HepG2 (cell line): Measurements from ENCODE around the gene MACROD2. TPM values are rescaled to one million over a fixed set of nuclear protein-coding genes. Genes with fewer than 3 reads are reported as not detected.

Source experiments
- ARNT2 ChIP-seq: sonication (generic); formaldehyde crosslinking; IDR thresholded peaks from 2 replicates; pipeline ENCODE4 v1.8.0; 2022; ENCODE audit warnings: mild to moderate bottlenecking, low read depth, missing genetic modification reagents, moderate library complexity
- ATRX ChIP-seq: sonication (generic); formaldehyde crosslinking; IDR thresholded peaks from 2 replicates; pipeline ENCODE4 v1.4.0; 2020; ENCODE audit warnings: missing genetic modification reagents, borderline replicate concordance
- CCDC6 ChIP-seq: sonication (generic); formaldehyde crosslinking; IDR thresholded peaks from 2 replicates; pipeline ENCODE4 v1.8.1; 2022; ENCODE audit warnings: mild to moderate bottlenecking, missing genetic modification reagents, moderate library complexity
- DDIT3 ChIP-seq: sonication (generic); formaldehyde crosslinking; IDR thresholded peaks from 2 replicates; pipeline ENCODE4 v1.4.0; 2020; ENCODE audit warnings: mild to moderate bottlenecking, missing genetic modification reagents
- DZIP1 ChIP-seq: sonication (generic); formaldehyde crosslinking; IDR thresholded peaks from 2 replicates; pipeline ENCODE4 v1.5.0; 2020; ENCODE audit warnings: mild to moderate bottlenecking, missing genetic modification reagents
- FOXC1 ChIP-seq: sonication (generic); formaldehyde crosslinking; IDR thresholded peaks from 2 replicates; pipeline ENCODE4 v1.8.0; 2022; ENCODE audit warnings: mild to moderate bottlenecking, missing genetic modification reagents, borderline replicate concordance
- GATAD2A ChIP-seq: IDR thresholded peaks from 2 replicates; pipeline ENCODE4 v1.6.1; 2016
- IKZF5 ChIP-seq: IDR thresholded peaks from 2 replicates; pipeline ENCODE4 v1.6.1; 2018; ENCODE audit warnings: missing genetic modification reagents, mild to moderate bottlenecking, missing compliant biosample characterization
- MBNL3 ChIP-seq: fragments of 250-450 bp; sonication (Bioruptor Pico); conservative IDR thresholded peaks from 2 replicates; pipeline ENCODE4 v1.8.0; 2022; ENCODE audit warnings: mild to moderate bottlenecking, inconsistent platforms
- NCOR1 ChIP-seq: fragments of 200-600 bp; sonication (generic); IDR thresholded peaks from 2 replicates; pipeline ENCODE4 v1.7.0; 2017; ENCODE audit warnings: antibody characterized with exemption, low read length, borderline replicate concordance
- SMC3 ChIP-seq: IDR thresholded peaks from 2 replicates; pipeline ENCODE4 v1.6.1; 2011; ENCODE audit warnings: low read length, improper control_type of control experiment
- TFDP2 ChIP-seq: sonication (generic); formaldehyde crosslinking; IDR thresholded peaks from 2 replicates; pipeline ENCODE4 v1.4.0; 2020; ENCODE audit warnings: missing genetic modification reagents
- TOE1 ChIP-seq: sonication (generic); formaldehyde crosslinking; IDR thresholded peaks from 2 replicates; pipeline ENCODE4 v1.4.0; 2020; ENCODE audit warnings: mild to moderate bottlenecking, missing genetic modification reagents
- TOPORS ChIP-seq: sonication (generic); formaldehyde crosslinking; IDR thresholded peaks from 2 replicates; pipeline ENCODE4 v1.8.0; 2023; ENCODE audit warnings: mild to moderate bottlenecking, missing genetic modification reagents
- ZBTB1 ChIP-seq: sonication (generic); formaldehyde crosslinking; IDR thresholded peaks from 2 replicates; pipeline ENCODE4 v1.4.0; 2020; ENCODE audit warnings: missing genetic modification reagents, borderline replicate concordance
- ZNF124 ChIP-seq: sonication (generic); formaldehyde crosslinking; IDR thresholded peaks from 2 replicates; pipeline ENCODE4 v1.4.0; 2020; ENCODE audit warnings: missing genetic modification reagents
- ZNF3 ChIP-seq: IDR thresholded peaks from 2 replicates; pipeline ENCODE4 v1.7.0; 2017; ENCODE audit warnings: inconsistent platforms
- ZNF737 ChIP-seq: sonication (generic); formaldehyde crosslinking; IDR thresholded peaks from 2 replicates; pipeline ENCODE4 v1.5.0; 2020; ENCODE audit warnings: missing genetic modification reagents, mild to moderate bottlenecking, borderline replicate concordance
- ZNF891 ChIP-seq: sonication (generic); formaldehyde crosslinking; IDR thresholded peaks from 2 replicates; pipeline ENCODE4 v1.5.0; 2020; ENCODE audit warnings: mild to moderate bottlenecking, missing genetic modification reagents
- polyA plus RNA-seq, 8 experiments: library from polyadenylated mRNA; depleted of rRNA in 3 of 8; stranded (reverse) in 7 of 8; unstranded in 1 of 8; fragments of >200 nt; fragmentation: Illumina TruSeq in 4 of 8; extraction: Trizol in 4 of 8; gene quantifications; 2 replicates each; pipeline versions ENCODE4 v1.2.1 to v1.2.3, GENCODE V29; 2011 to 2016; ENCODE audit warnings: low read depth in 4 of 8, missing spikeins in 1 of 8, mixed read lengths in 1 of 8; ENCODE audit not compliant: insufficient read depth in 1 of 8
- total RNA-seq, 5 experiments: library from RNA; depleted of rRNA; stranded (reverse); fragments of >200 nt; fragmentation: Illumina TruSeq; extraction: Trizol; gene quantifications; 2 replicates each; pipeline ENCODE4 v1.2.3, GENCODE V29; 2016; ENCODE audit warnings: low read depth in 1 of 5
- TF ChIP-seq, protein P1 (sequence below): sonication (generic); formaldehyde crosslinking; IDR thresholded peaks from 2 replicates; pipeline ENCODE4 v1.4.0; 2020; ENCODE audit warnings: mild to moderate bottlenecking, missing genetic modification reagents
- TF ChIP-seq, protein P2 (sequence below): sonication (generic); formaldehyde crosslinking; IDR thresholded peaks from 2 replicates; pipeline ENCODE4 v1.4.0; 2020; ENCODE audit warnings: missing genetic modification reagents

MACROD2 gene
- total and polyA plus RNA-seq, 2 of the 13 experiments (the other 11 are each of a cell fraction or from before 2014, with no cell fraction given): 0.13 to 0.51 TPM

DNA sequence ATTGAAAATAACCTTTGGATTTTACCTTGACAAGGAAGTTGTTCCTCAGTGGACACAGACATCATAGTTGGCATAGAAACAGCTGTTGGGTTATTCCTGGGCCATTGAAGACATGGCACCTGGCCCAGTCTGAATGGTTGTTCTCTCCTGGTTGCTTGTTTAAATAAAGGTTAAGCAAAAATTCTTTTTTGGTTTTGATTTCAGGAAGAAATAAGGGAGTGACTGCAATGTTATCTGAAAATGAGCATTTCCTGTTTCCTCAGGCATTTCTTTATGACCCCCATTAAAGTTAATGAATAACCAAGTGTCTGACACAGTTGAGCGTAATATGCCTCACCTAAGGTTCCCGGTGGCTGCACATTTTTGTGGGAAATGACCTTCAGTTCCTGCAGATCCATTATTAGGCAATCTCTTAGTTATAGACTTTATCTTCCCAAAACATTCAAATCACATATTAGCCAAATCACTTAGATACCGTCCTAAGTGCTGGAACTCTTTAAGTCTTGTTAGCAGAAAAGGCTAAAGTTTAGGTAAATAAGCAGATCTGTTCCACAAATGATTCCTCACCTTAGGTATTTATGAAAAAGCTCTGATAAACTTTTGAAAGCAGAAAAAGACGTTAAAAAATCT lies 990.8 kb downstream of the MACROD2 start (continued):
- TF ChIP-seq TFDP2 (CRISPR knock-in tag) (no peak; the same call in 1 of the 2 replicates), ZBTB1 (CRISPR knock-in tag) (no peak), DZIP1 (CRISPR knock-in tag) (no peak), ZNF124 (CRISPR knock-in tag) (peak; percentile 20; the same call in 1 of the 2 replicates), TOE1 (peak; percentile 94), TOPORS (no peak), CCDC6 (peak; percentile 73; the same call in 1 of the 2 replicates), DDIT3 (CRISPR knock-in tag) (no peak), ZNF891 (CRISPR knock-in tag) (no peak), GATAD2A (CRISPR knock-in tag) (peak; percentile 97), ZNF3 (CRISPR knock-in tag) (no peak; the same call in 1 of the 2 replicates), IKZF5 (peak; percentile 87), MBNL3 (CRISPR knock-in tag) (no peak), SMC3 (peak; percentile 32; the same call in 1 of the 2 replicates), ATRX (no peak), NCOR1 (peak; percentile 98), ZNF737 (CRISPR knock-in tag) (no peak), FOXC1 (CRISPR knock-in tag) (no peak; the same call in 1 of the 2 replicates), ARNT2 (CRISPR knock-in tag) (peak; percentile 76)
- TF ChIP-seq, protein P1, sequence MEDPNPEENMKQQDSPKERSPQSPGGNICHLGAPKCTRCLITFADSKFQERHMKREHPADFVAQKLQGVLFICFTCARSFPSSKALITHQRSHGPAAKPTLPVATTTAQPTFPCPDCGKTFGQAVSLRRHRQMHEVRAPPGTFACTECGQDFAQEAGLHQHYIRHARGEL (CRISPR knock-in tag): no peak
- TF ChIP-seq, protein P2, sequence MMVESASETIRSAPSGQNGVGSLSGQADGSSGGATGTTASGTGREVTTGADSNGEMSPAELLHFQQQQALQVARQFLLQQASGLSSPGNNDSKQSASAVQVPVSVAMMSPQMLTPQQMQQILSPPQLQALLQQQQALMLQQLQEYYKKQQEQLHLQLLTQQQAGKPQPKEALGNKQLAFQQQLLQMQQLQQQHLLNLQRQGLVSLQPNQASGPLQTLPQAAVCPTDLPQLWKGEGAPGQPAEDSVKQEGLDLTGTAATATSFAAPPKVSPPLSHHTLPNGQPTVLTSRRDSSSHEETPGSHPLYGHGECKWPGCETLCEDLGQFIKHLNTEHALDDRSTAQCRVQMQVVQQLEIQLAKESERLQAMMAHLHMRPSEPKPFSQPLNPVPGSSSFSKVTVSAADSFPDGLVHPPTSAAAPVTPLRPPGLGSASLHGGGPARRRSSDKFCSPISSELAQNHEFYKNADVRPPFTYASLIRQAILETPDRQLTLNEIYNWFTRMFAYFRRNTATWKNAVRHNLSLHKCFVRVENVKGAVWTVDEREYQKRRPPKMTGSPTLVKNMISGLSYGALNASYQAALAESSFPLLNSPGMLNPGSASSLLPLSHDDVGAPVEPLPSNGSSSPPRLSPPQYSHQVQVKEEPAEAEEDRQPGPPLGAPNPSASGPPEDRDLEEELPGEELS (CRISPR knock-in tag): peak; percentile 98
